ENCODE measurements around the gene ADI1.

ADI1 gene

DNA sequence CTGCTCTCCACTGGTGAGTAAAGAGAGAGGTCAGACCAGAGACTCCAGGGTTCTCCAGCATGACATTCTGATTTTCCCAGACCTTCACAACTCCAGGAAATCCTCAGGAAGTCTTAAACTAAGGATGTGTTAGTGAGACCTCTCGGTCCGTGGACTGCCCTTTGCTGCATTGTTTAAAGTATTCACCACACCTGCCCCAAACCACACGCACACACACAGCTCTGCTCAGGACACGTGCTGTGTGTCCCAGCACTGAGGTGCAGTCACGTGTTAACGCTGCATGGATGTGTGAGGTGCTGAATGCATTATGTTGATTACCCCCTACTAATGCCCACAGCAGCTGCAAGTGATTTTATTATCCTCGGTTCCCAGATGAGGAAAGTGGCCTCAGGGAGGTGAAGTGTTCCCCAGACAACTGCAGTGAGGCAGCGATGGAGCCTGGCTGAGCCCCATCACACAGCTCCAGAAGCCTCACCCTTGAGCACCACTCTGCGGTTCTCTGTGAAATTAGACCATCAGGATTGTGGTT lies 71.5 kb downstream of the ADI1 start:
- ChIA-PET CTCF (interaction anchor here (1.2 to 1.5 kb wide), 3 partner anchors 14 to 24 kb away, joined by 3 to 6 read pairs (median 4); no protein-coding TSS in a partner anchor), POLR2A (no interaction called here)
- DNase-seq (ENCODE audit: extremely low spot score), result no peak
- TF ChIP-seq, protein P1, sequence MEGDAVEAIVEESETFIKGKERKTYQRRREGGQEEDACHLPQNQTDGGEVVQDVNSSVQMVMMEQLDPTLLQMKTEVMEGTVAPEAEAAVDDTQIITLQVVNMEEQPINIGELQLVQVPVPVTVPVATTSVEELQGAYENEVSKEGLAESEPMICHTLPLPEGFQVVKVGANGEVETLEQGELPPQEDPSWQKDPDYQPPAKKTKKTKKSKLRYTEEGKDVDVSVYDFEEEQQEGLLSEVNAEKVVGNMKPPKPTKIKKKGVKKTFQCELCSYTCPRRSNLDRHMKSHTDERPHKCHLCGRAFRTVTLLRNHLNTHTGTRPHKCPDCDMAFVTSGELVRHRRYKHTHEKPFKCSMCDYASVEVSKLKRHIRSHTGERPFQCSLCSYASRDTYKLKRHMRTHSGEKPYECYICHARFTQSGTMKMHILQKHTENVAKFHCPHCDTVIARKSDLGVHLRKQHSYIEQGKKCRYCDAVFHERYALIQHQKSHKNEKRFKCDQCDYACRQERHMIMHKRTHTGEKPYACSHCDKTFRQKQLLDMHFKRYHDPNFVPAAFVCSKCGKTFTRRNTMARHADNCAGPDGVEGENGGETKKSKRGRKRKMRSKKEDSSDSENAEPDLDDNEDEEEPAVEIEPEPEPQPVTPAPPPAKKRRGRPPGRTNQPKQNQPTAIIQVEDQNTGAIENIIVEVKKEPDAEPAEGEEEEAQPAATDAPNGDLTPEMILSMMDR (IDR thresholded peaks at IDR 0.05; ENCODE audit: control extremely low read depth, extremely low read depth, low read depth, missing control alignments), result no peak
